ENCODE data around the gene MMP23B.

GRCh38 chr1:1629430-1630190 lies 2.4 kb upstream of the MMP23B start:
- TF ChIP-seq MAX (IDR thresholded peaks at IDR 0.05), result no peak; the same call in 1 of the 2 replicates
- no peak for TF ChIP-seq POLR2A (IDR thresholded peaks at IDR 0.05; ENCODE audit: control extremely low read depth in 1 of 2, low read depth in 2 of 2, low read length in 2 of 2)
- no peak for TF ChIP-seq EZH2 (IDR thresholded peaks at IDR 0.05; ENCODE audit: low read depth, low read length, severe bottlenecking)
- no peak for TF ChIP-seq CTCF (IDR thresholded peaks at IDR 0.05; ENCODE audit: control extremely low read depth in 1 of 3, insufficient read depth in 1 of 3, low read depth in 1 of 3, low read length in 3 of 3)
- no peak for TF ChIP-seq GTF2F1 (IDR thresholded peaks at IDR 0.05; ENCODE audit: borderline replicate concordance, low read depth, low read length)
- no peak for TF ChIP-seq GABPA (IDR thresholded peaks at IDR 0.05; ENCODE audit: borderline replicate concordance, insufficient read depth, low read length)
- TF ChIP-seq CHD2 (IDR thresholded peaks at IDR 0.05; ENCODE audit: low read length), result no peak
- TF ChIP-seq RAD21 (IDR thresholded peaks at IDR 0.05 in 1 of 2, conservative IDR thresholded peaks at IDR 0.05 in 1 of 2; ENCODE audit: low read depth in 2 of 2, low read length in 2 of 2), result no peak
- no peak for TF ChIP-seq POLR2AphosphoS5 (IDR thresholded peaks at IDR 0.05; ENCODE audit: low read depth, low read length)
- TF ChIP-seq USF2 (IDR thresholded peaks at IDR 0.05; ENCODE audit: low read length), result no peak
- no peak for TF ChIP-seq YY1 (IDR thresholded peaks at IDR 0.05; ENCODE audit: low read depth, low read length)
- TF ChIP-seq ATF2 (IDR thresholded peaks at IDR 0.05; ENCODE audit: low read length), result no peak
- no peak for TF ChIP-seq FOSL1 (IDR thresholded peaks at IDR 0.05; ENCODE audit: insufficient read depth, low read depth, low read length)
- no peak for TF ChIP-seq ZNF274 (IDR thresholded peaks at IDR 0.05; ENCODE audit: borderline replicate concordance, extremely low read depth, low read length)
